Omental fat pad (tissue), 4 donors: ENCODE data around the gene DDHD1. TPM values are rescaled to one million over a fixed set of nuclear protein-coding genes. Genes with fewer than 3 reads are reported as not detected.
A peak's percentile ranks its signal among the peaks of the same experiment; 100 is the strongest.

Experiments
- ATAC-seq: fragments of 150-250 bp; one replicate; pipeline ENCODE4 v1.9.1; 2016; ENCODE audit warnings: mild to moderate bottlenecking, moderate library complexity; ENCODE audit not compliant: low FRiP score
- DNase-seq: peaks from one replicate; pipeline ENCODE4 v3.0.0-alpha.2; 2019; ENCODE audit warnings: low spot score
- CTCF ChIP-seq, 3 donors: fragments of 450-650 bp; IDR thresholded peaks; one replicate each; pipeline ENCODE4 v1.5.1; 2016 to 2017; ENCODE audit warnings: antibody characterized with exemption in 3 of 3, mild to moderate bottlenecking in 3 of 3, moderate library complexity in 2 of 3
- total RNA-seq, 4 donors: library from RNA; depleted of rRNA; stranded (reverse); fragments of >200 nt; gene quantifications; one replicate each; pipeline ENCODE4 v1.1.0, GENCODE V29; 2016

DDHD1 gene
- total RNA-seq, 4 donors from 2014 or later: 13.7 to 26.3 (median 21.2) TPM

- no peak for ATAC-seq
- TF ChIP-seq CTCF (IDR thresholded peaks at IDR 0.05): no peak
- DNase-seq: no peak
Measured at GRCh38 chr14:53020193-53020932, 132.8 kb downstream of the DDHD1 start.

GRCh38 chr14:53019406-53019805 is 133.7 kb downstream of the DDHD1 start:
- ATAC-seq: no peak
- no peak for TF ChIP-seq CTCF (IDR thresholded peaks at IDR 0.05)
- DNase-seq: no peak

- no peak for ATAC-seq
- no peak for DNase-seq
- no peak for TF ChIP-seq CTCF (IDR thresholded peaks at IDR 0.05)
Measured at GRCh38 chr14:53017837-53018236, 135.3 kb downstream of the DDHD1 start.

- ATAC-seq (no peak), DNase-seq (no peak)
- TF ChIP-seq CTCF (IDR thresholded peaks at IDR 0.05): no peak
Measured at GRCh38 chr14:53016919-53017318, 136.2 kb downstream of the DDHD1 start.

GRCh38 chr14:53016491-53016890 is 136.6 kb downstream of the DDHD1 start:
- ATAC-seq (no peak), DNase-seq (no peak)
- TF ChIP-seq CTCF (IDR thresholded peaks at IDR 0.05): no peak

- TF ChIP-seq CTCF (IDR thresholded peaks at IDR 0.05): no peak
- ATAC-seq: peak; percentile 98
- peak; percentile 49 for DNase-seq
Measured at GRCh38 chr14:53011053-53011462, 142.1 kb downstream of the DDHD1 start.
